OCI-LY3 (cell line): Measurements from ENCODE around the gene STK32A.

Source experiments
- H2AFZ ChIP-seq: fragments of 200-600, 300-600 bp; shearing (Covaris generic); 2 replicates; pipeline ENCODE4 v1.6.0; 2014; ENCODE audit warnings: antibody characterized with exemption, low read depth, low read length
- H3K27ac ChIP-seq: fragments of 200-600, 300-600 bp; sonication (generic); 2 replicates; pipeline ENCODE4 v1.5.1; 2014; ENCODE audit warnings: mild to moderate bottlenecking, low read length, moderate library complexity, mixed read lengths
- H3K27me3 ChIP-seq: fragments of 200-600, 300-600 bp; sonication (generic); 2 replicates; pipeline ENCODE4 v1.6.1; 2014; ENCODE audit warnings: low read depth, low read length, mixed read lengths
- H3K36me3 ChIP-seq: fragments of 200-600, 300-600 bp; sonication (generic); replicated peaks from 2 replicates; pipeline ENCODE3; 2014; ENCODE audit warnings: low read depth, low read length, mixed read lengths
- H3K4me1 ChIP-seq: fragments of 300-600, 200-600 bp; sonication (generic); 2 replicates; pipeline ENCODE4 v1.6.1; 2014; ENCODE audit warnings: low read length, mixed read lengths
- H3K4me2 ChIP-seq: fragments of 200-600, 300-600 bp; sonication (generic); 2 replicates; pipeline ENCODE4 v1.6.1; 2014; ENCODE audit warnings: low read length, mixed read lengths
- H3K4me3 ChIP-seq: fragments of 300-600, 200-600 bp; sonication (generic); 2 replicates; pipeline ENCODE4 v1.5.1; 2014; ENCODE audit warnings: antibody characterized with exemption, mild to moderate bottlenecking, low read length, moderate library complexity
- H3K79me2 ChIP-seq: fragments of 300-600, 200-600 bp; shearing (Covaris generic); 2 replicates; pipeline ENCODE4 v1.6.1; 2014; ENCODE audit warnings: mild to moderate bottlenecking, low read length, mixed read lengths
- H3K9ac ChIP-seq: fragments of 300-600, 200-600 bp; shearing (Covaris generic); 2 replicates; pipeline ENCODE4 v1.6.0; 2014; ENCODE audit warnings: mild to moderate bottlenecking, low read length, moderate library complexity
- H3K9me3 ChIP-seq: fragments of 200-600, 300-600 bp; shearing (Covaris generic); 2 replicates; pipeline ENCODE4 v1.6.1; 2014; ENCODE audit warnings: low read length, mixed read lengths; ENCODE audit not compliant: insufficient read depth
- H4K20me1 ChIP-seq: fragments of 200-600, 300-600 bp; sonication (generic); 2 replicates; pipeline ENCODE4 v1.6.1; 2016; ENCODE audit warnings: low read length, mixed read lengths; ENCODE audit not compliant: insufficient read depth
- EZH2phosphoT487 ChIP-seq: fragments of 200-600 bp; shearing (Covaris generic); IDR thresholded peaks from 2 replicates; pipeline ENCODE4 v1.6.1; 2018; ENCODE audit warnings: antibody characterized with exemption, mixed run types, low read depth
- TF ChIP-seq, protein P1 (sequence below): fragments of 200-600, 300-600 bp; sonication (generic); IDR thresholded peaks from 2 replicates; pipeline ENCODE4 v1.5.1; 2014; ENCODE audit warnings: antibody characterized with exemption, low read length, low read depth

The STK32A gene

GRCh38 chr5:147369742-147370374, 135.0 kb downstream of the STK32A start:
- no peaks in the 10 kb centered on the region for H3K36me3 ChIP-seq
- no peak overlapping the region for H3K27ac ChIP-seq
- no peaks in the 10 kb centered on the region for H3K79me2 ChIP-seq
- no peak overlapping the region for H3K9ac ChIP-seq
- H4K20me1 ChIP-seq = no peaks in the 10 kb centered on the region
- TF ChIP-seq, protein P1, sequence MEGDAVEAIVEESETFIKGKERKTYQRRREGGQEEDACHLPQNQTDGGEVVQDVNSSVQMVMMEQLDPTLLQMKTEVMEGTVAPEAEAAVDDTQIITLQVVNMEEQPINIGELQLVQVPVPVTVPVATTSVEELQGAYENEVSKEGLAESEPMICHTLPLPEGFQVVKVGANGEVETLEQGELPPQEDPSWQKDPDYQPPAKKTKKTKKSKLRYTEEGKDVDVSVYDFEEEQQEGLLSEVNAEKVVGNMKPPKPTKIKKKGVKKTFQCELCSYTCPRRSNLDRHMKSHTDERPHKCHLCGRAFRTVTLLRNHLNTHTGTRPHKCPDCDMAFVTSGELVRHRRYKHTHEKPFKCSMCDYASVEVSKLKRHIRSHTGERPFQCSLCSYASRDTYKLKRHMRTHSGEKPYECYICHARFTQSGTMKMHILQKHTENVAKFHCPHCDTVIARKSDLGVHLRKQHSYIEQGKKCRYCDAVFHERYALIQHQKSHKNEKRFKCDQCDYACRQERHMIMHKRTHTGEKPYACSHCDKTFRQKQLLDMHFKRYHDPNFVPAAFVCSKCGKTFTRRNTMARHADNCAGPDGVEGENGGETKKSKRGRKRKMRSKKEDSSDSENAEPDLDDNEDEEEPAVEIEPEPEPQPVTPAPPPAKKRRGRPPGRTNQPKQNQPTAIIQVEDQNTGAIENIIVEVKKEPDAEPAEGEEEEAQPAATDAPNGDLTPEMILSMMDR = peak; percentile 38
- no peak for TF ChIP-seq EZH2phosphoT487
- no peak overlapping the region for H3K4me2 ChIP-seq
- H3K4me1 ChIP-seq = peaks cover 14% of the 10 kb centered on the region
- no peak overlapping the region for H2AFZ ChIP-seq
- no peaks in the 10 kb centered on the region for H3K27me3 ChIP-seq
- no peak overlapping the region for H3K4me3 ChIP-seq
- no peaks in the 10 kb centered on the region for H3K9me3 ChIP-seq

DNA sequence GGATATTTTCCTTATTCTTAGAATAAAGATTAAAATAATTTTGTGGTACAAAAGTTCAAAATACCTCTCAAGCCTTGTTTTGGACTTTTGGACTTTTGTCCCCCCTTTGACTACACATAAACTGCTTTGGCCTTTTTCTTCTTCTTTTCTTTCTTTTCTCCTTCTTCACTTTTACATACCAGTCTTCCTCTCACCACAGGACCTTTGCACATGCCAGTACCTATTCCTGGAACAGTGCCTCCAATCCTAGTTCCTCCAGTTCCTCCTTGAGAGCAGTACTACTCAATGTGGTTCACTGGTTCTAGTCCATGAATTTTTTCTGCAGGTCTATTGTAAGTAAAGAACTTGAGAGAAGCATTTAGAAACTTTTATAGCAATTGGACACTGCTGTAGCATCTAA, 136.5 kb downstream of the STK32A start:
- no peaks in the 10 kb centered on the region for H3K79me2 ChIP-seq
- no peak overlapping the region for H2AFZ ChIP-seq
- no peak overlapping the region for H3K9ac ChIP-seq
- peaks cover 17% of the 10 kb centered on the region for H3K4me1 ChIP-seq
- no peaks in the 10 kb centered on the region for H3K27me3 ChIP-seq
- TF ChIP-seq, protein P1 = no peak
- TF ChIP-seq EZH2phosphoT487 = no peak
- no peak overlapping the region for H3K4me2 ChIP-seq
- H4K20me1 ChIP-seq = no peaks in the 10 kb centered on the region
- no peaks in the 10 kb centered on the region for H3K9me3 ChIP-seq
- H3K36me3 ChIP-seq = no peaks in the 10 kb centered on the region
- H3K27ac ChIP-seq = no peak overlapping the region
- no peak overlapping the region for H3K4me3 ChIP-seq

- Histone ChIP-seq H4K20me1 (no peaks in the 10 kb centered on the region), H3K79me2 (no peaks in the 10 kb centered on the region), H3K27ac (no peak overlapping the region), H3K9ac (no peak overlapping the region), H3K27me3 (no peaks in the 10 kb centered on the region), H3K9me3 (no peaks in the 10 kb centered on the region), H3K4me1 (peaks cover 17% of the 10 kb centered on the region), H3K36me3 (no peaks in the 10 kb centered on the region), H3K4me2 (no peak overlapping the region), H3K4me3 (no peak overlapping the region), H2AFZ (no peak overlapping the region)
- TF ChIP-seq EZH2phosphoT487 = no peak
- TF ChIP-seq, protein P1 = no peak
These were observed 137.4 kb downstream of the STK32A start for GRCh38 chr5:147372191-147372590.

DNA sequence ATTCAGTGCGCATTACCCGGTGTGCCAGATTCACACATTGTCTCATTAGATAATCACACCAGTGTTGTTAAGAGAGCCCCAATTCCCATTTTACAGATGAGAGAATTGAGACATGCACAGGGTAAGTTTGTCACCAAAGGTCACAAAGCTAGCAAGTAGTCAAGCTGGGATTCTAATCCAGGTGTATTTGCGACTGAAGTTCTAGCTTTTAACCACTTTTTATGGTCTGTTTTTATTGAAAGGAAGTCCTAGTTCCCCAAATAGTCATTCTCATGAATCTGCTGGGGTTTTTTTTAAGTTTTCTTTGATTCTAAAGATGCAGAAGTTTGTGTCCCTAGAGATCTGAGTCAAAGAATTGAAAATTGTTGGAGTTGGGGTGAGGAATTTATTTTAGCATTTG, 138.5 kb downstream of the STK32A start:
- Histone ChIP-seq H3K9ac (no peak overlapping the region), H3K27ac (no peak overlapping the region), H2AFZ (no peak overlapping the region), H3K4me2 (peak overlapping the region; percentile 20; the same call in 1 of the 2 replicates), H3K4me3 (no peak overlapping the region), H3K27me3 (no peaks in the 10 kb centered on the region), H3K9me3 (no peaks in the 10 kb centered on the region), H3K36me3 (no peaks in the 10 kb centered on the region), H3K4me1 (peaks cover 17% of the 10 kb centered on the region), H3K79me2 (no peaks in the 10 kb centered on the region), H4K20me1 (no peaks in the 10 kb centered on the region)
- TF ChIP-seq EZH2phosphoT487 = no peak
- TF ChIP-seq, protein P1 = no peak
